Measurements from ENCODE around the gene PTPRM.

Gene PTPRM

DNA sequence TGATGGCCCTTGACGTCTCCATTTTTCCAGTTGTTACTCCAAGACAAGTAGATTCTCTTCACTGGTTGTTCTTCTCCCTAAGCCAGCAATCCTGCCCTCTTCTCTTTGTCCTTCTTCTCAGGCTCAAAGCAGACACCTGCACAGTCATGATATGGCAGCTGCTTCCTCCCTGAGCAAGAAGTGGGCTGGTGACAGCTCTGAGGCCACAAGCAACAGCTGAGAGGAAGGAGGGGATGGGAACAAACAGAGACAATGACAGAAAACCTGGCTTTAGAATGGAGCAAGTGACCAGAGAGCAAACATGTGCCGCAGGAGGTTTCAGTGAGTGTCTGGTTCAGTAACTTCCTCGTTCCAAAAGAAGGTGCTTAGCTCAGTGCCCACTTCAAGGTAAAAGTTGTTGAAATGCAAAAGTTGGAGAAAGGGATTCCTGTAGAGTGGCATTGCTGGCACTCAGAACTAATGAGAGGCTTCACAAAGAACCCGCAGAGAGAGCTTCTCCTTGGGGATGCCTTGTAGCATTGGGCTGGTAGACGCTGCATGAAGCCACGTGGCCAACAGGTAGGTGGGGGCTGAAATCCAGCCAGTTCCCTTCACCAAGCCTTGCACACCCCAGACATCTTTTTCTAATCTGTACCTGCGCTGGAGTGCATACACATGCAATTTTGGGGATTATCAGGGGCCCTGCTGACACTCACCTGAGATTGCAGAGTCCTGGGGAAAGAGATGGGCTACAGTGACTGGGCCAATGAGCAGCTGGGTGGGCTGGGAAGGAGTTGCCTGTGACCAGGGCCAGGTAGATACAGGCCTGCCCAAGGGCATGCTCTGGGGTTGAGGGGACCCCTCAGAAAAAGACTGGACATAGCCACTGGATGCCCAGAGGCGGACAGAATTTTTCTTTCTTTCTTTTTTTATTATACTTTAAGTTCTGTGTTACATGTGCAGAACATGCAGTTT is 888.8 kb downstream of the PTPRM start:
- H3K4me2 ChIP-seq: no peak overlapping the region
- no peaks in the 10 kb centered on the region; the same call in 1 of the 2 replicates for H3K36me3 ChIP-seq (ENCODE audit: insufficient read depth)
- no peaks in the 10 kb centered on the region for H3K27me3 ChIP-seq (ENCODE audit: insufficient read depth, low read depth)
- H3K27ac ChIP-seq: no peak overlapping the region
- H4K20me1 ChIP-seq (ENCODE audit: insufficient read depth): no peaks in the 10 kb centered on the region
- no peak overlapping the region for H2AFZ ChIP-seq (ENCODE audit: low read depth)
- no peaks in the 10 kb centered on the region for H3K4me1 ChIP-seq (ENCODE audit: low read depth, poor library complexity, severe bottlenecking)
- H3K79me2 ChIP-seq (ENCODE audit: insufficient read depth, low read depth): no peaks in the 10 kb centered on the region
- H3K9ac ChIP-seq: no peak overlapping the region
- TF ChIP-seq, protein P1, sequence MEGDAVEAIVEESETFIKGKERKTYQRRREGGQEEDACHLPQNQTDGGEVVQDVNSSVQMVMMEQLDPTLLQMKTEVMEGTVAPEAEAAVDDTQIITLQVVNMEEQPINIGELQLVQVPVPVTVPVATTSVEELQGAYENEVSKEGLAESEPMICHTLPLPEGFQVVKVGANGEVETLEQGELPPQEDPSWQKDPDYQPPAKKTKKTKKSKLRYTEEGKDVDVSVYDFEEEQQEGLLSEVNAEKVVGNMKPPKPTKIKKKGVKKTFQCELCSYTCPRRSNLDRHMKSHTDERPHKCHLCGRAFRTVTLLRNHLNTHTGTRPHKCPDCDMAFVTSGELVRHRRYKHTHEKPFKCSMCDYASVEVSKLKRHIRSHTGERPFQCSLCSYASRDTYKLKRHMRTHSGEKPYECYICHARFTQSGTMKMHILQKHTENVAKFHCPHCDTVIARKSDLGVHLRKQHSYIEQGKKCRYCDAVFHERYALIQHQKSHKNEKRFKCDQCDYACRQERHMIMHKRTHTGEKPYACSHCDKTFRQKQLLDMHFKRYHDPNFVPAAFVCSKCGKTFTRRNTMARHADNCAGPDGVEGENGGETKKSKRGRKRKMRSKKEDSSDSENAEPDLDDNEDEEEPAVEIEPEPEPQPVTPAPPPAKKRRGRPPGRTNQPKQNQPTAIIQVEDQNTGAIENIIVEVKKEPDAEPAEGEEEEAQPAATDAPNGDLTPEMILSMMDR (conservative IDR thresholded peaks at IDR 0.05; ENCODE audit: low read depth, low read length): no peak
- H3K4me3 ChIP-seq (IDR thresholded peaks at IDR 0.05; ENCODE audit: insufficient read depth, low read depth, low read length): no peak overlapping the region

Measured in KMS-11 (cell line).